Choroid plexus epithelial cell (primary cell): ENCODE results near the gene PRSS27.
"Not testable (repeated sequence)": the region's sequence is repeated elsewhere in the genome, so short reads cannot be mapped to it uniquely, and the experiment has no call there.

Experiments
- DNase-seq: peaks from one replicate; pipeline ENCODE4 v3.0.0-alpha.2; 2010; ENCODE audit warnings: low read depth
- H3K4me3 ChIP-seq: 2 replicates; pipeline ENCODE4 v1.5.1; 2011; ENCODE audit warnings: low read depth, mild to moderate bottlenecking, control low read depth, low read length, moderate library complexity
- CTCF ChIP-seq: conservative IDR thresholded peaks from 2 replicates; pipeline ENCODE4 v1.5.1; 2011; ENCODE audit warnings: low read depth, mild to moderate bottlenecking, control low read depth, inconsistent platforms, low read length, moderate library complexity

Gene PRSS27

GRCh38 chr16:2728034-2728433 lies 8.0 kb upstream of the PRSS27 start:
- DNase-seq, result no peak
- TF ChIP-seq CTCF, result no peak
- H3K4me3 ChIP-seq, result no peak overlapping the region

- TF ChIP-seq CTCF, result no peak
- no peak for DNase-seq
- H3K4me3 ChIP-seq, result no peak overlapping the region
These were observed 6.9 kb upstream of the PRSS27 start for GRCh38 chr16:2726923-2727322.

GRCh38 chr16:2724816-2725348 lies 4.9 kb upstream of the PRSS27 start:
- H3K4me3 ChIP-seq, result no peak overlapping the region
- no peak for TF ChIP-seq CTCF
- DNase-seq, result no peak

- no peak for TF ChIP-seq CTCF
- H3K4me3 ChIP-seq, result no peak overlapping the region
- no peak for DNase-seq
These were observed 4.2 kb upstream of the PRSS27 start for GRCh38 chr16:2724088-2724676.

GRCh38 chr16:2721634-2722173 lies 1.7 kb upstream of the PRSS27 start:
- peak overlapping the region; percentile 62 for H3K4me3 ChIP-seq
- not testable (repeated sequence) for DNase-seq

- H3K4me3 ChIP-seq, result peak overlapping the region; percentile 62
- peak; percentile 42 for TF ChIP-seq CTCF
- DNase-seq, result peak; percentile 75
These were observed 952 bp upstream of the PRSS27 start for GRCh38 chr16:2720719-2721633.

GRCh38 chr16:2719328-2720063 lies 528 bp downstream of the PRSS27 start:
- no peak for TF ChIP-seq CTCF
- H3K4me3 ChIP-seq, result no peak overlapping the region
- no peak for DNase-seq
